Erythroblast (primary cell): Measurements from ENCODE around the gene PDGFA.

Source experiments
- DNase-seq, 2 experiments: peaks; one replicate each; lab custom pipeline; 2025; lab: John Stamatoyannopoulos, UW
- GATA1 ChIP-seq: IDR thresholded peaks from 2 replicates; pipeline ENCODE4 v1.6.1; 2011; ENCODE audit warnings: low read depth, mild to moderate bottlenecking, control low read depth, low read length, moderate library complexity
- POLR2A ChIP-seq: IDR thresholded peaks from 2 replicates; pipeline ENCODE4 v1.6.1; 2011; ENCODE audit warnings: mild to moderate bottlenecking, low read length

PDGFA gene

DNA sequence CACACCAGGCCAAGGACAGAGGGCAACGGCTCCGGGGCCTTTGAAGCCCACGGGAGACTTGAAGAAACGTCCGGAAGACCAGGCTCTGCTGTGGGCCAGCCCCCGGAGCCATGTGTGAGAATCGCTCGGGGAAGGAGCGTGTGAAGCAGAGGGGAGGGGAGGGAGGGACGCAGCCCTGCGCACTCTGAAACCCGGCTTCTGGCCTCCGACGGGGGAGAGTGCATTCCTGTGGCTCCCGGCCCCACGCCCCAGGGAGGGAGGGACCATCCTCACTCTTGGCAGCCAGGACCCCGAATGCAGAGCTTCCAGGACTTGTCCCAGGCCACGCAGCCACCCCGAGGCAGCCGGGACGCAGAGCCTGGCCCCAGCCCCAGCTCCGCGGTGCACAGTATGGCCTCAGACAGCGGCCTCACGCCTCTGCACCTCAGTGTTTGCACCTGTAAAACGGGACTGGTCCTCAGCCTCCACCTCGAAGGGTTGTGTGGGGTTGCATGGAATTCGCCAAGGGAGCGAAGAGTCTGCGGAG is 67.4 kb downstream of the PDGFA start:
- DNase-seq, result no peak
- TF ChIP-seq POLR2A, result no peak
- TF ChIP-seq GATA1, result no peak

DNA sequence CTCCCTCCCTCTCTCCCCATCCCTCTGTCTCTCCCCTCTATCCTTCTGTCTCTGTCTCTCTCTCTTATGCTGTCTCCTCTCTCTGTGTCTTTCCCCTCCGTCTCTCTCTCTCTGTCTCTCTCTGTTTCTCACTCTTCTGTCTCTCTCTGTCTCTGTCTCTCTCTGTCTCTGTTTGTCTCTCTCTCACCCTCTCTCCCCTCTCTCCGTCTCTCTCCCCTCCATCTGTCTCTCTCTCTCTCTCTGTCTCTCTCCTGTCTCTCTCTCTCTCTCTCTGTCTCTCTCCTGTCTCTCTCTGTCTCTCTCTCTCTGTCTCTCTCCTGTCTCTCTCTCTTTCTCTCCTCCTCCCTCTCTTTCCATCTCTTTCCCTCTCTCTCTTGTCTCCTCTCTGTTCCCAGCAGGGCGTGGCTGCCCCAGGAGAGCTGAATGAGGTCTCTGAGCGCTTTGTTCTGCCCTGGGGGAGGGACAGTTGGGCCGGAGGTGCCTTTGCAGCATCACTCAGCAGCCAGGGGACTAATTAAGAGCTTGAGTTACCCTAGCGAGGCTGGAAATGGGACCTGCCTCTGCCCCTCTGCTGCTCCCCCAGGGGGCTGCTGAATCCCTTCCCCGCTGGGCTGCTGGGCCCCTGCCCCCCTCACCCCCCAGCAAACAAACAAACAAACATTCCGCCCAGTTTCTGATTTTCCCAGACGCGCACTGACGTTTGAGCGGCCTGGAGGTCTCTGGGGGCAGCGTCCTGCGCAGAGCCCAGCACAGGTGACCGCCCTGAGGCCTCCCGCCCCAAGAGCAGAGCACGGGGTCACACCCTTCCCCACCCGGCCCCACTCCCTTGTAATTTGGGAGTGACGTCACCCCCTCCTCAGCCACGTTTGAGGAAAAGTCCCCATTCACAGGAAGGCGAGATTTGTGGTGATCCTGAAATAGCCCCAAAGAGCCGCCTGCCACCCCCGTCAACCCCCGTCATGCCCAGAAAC is 68.1 kb downstream of the PDGFA start:
- TF ChIP-seq GATA1 (no peak), POLR2A (no peak)
- no peak for DNase-seq

DNA sequence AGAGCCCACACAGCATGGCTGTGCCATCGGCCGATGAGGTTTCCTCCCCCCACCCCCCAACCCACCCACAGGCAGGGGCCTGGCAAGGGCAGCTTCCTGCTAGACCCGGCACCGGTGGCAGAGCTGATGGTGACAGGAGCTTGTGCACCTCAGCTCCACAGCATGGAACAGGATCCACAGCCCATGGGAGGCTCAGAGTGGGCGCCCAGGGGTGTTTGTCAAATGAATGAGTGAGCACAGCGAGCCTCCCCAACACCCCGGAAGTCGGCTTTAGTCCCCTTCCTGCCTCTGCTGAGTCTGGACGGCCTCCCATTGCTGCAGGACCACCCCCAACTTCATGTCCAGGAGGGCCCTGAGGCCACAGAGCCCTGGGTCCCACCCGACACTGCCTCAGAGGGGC is 68.9 kb downstream of the PDGFA start:
- no peak for DNase-seq
- TF ChIP-seq GATA1, result no peak
- no peak for TF ChIP-seq POLR2A

DNA sequence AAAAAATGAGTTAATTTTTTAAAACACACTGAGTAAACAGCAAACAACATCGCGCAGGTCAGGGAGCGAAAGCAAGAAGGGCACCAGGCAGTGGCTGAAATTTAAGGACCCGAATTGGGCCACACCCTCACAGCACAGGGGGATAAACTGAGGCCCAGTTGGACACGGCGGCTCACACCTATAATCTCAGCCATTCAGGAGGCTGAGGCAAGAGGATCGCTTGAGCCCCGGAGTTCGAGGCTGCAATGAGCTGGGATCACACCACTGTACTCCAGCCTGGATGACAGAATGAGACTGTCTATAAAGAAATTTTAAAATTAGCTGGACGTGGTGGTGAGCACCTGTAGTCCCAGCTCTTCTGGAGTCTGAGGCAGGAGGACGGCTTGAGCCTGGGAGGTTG is 69.6 kb downstream of the PDGFA start:
- TF ChIP-seq GATA1 (no peak), POLR2A (no peak)
- DNase-seq, result no peak

DNA sequence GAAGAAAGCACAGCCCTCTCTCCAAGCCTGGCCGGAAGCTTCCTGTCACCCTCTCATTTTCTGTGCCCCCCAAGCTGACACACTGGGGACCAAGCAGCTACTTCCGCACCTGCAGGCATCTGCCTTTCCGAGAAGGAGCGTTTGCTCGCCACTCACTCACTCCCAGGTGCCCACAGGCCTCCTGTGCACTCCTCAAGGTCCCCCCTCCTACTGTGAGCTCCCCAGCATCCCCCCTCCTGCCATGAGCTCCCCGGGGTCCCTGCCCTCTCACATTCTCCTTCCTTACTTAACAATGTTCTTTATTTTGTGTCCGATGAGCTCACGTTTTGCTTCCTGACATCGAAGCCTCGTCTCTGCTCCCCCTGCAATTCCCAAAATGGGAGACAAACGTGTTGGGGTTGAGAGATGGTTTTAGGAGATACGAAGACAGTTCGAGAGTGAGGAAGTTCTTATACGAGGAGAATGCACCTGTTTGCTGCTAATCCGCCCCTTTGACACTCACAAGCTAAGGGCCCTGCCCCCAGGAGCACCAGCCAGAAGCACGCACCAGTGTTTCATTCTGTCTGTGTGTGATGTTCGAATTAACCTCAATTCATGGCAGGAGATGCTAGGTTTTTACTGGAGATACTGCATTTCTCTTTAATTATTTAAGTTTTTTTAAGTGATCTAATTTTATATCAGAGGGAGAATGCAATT is 70.2 kb downstream of the PDGFA start:
- DNase-seq, result no peak
- TF ChIP-seq POLR2A (no peak), GATA1 (no peak)

DNA sequence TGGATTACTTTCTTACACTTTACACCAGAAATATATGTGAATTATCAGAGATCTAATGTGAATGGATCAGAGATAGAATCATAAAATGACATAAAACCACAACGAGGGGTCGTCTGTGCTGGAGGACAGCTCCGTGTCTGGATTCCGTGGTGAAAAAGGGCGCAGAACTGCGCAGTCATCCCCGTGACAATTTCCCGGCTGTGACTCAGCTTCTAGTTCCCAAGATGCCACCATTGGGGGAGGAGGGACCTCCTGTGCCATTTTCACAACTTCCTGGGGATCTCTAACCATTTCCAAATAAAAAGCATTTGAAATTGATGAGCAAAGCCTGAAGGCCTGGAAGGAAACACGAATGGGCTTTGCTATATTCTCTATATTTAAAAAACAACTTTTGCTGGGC is 72.1 kb downstream of the PDGFA start:
- no peak for DNase-seq
- TF ChIP-seq GATA1 (no peak), POLR2A (no peak)
